OCI-LY7 (cell line): ENCODE data around the gene EPX. TPM values are rescaled to one million over a fixed set of nuclear protein-coding genes. Genes with fewer than 3 reads are reported as not detected.

Experiments used
- BruUV-seq: library from RNA; stranded (reverse); fragments of 400-500 nt; replicated peaks from 2 replicates; lab custom pipeline; 2021; lab: Mats Ljungman, UMichigan
- CTCF ChIA-PET: fragments of 300-600 bp; sonication (Branson Sonifier 250); formaldehyde crosslinking; loops from one replicate; lab custom pipeline; 2022; ENCODE audit warnings: antibody characterized with exemption; ENCODE audit not compliant: unreplicated experiment; lab: Charles Lee
- POLR2A ChIA-PET: fragments of 300-600 bp; sonication (Branson Sonifier 250); formaldehyde crosslinking; loops from one replicate; lab custom pipeline; 2022; ENCODE audit warnings: antibody characterized with exemption; lab: Charles Lee
- DNase-seq: peaks from one replicate; pipeline ENCODE4 v3.0.0-alpha.2; 2015; ENCODE audit warnings: low spot score
- H2AFZ ChIP-seq: fragments of 200-600 bp; sonication (generic), shearing (Covaris generic); 2 replicates; pipeline ENCODE4 v1.6.1; 2014; ENCODE audit warnings: mild to moderate bottlenecking, antibody characterized with exemption, low read length, moderate library complexity
- H3K27ac ChIP-seq: fragments of 200-600 bp; sonication (generic); 2 replicates; pipeline ENCODE4 v1.5.1; 2014; ENCODE audit warnings: mixed run types, low read depth, mild to moderate bottlenecking, moderate library complexity, low read length, inconsistent platforms; ENCODE audit not compliant: poor library complexity, severe bottlenecking
- H3K36me3 ChIP-seq: fragments of 200-600 bp; sonication (generic); 2 replicates; pipeline ENCODE4 v1.6.1; 2014; ENCODE audit warnings: mild to moderate bottlenecking, antibody characterized with exemption, low read length, moderate library complexity, mixed read lengths; ENCODE audit not compliant: insufficient read depth
- H3K4me1 ChIP-seq: fragments of 200-600 bp; sonication (generic); 2 replicates; pipeline ENCODE4 v1.5.1; 2014; ENCODE audit warnings: mild to moderate bottlenecking, low read length; ENCODE audit not compliant: insufficient read depth, poor library complexity, severe bottlenecking
- H3K4me2 ChIP-seq: fragments of 200-600 bp; sonication (generic); 2 replicates; pipeline ENCODE4 v1.6.1; 2014; ENCODE audit warnings: mild to moderate bottlenecking, low read length
- H3K4me3 ChIP-seq: fragments of 200-600 bp; sonication (generic); 2 replicates; pipeline ENCODE4 v1.5.1; 2014; ENCODE audit warnings: mild to moderate bottlenecking, low read depth, low read length; ENCODE audit not compliant: poor library complexity, severe bottlenecking
- H3K79me2 ChIP-seq: fragments of 200-600 bp; sonication (generic); 2 replicates; pipeline ENCODE4 v1.6.1; 2016; ENCODE audit warnings: low read depth, mild to moderate bottlenecking, low read length, moderate library complexity, mixed read lengths; ENCODE audit not compliant: insufficient read depth
- H3K9me2 ChIP-seq: fragments of 200-600 bp; sonication (generic); 2 replicates; pipeline ENCODE4 v1.6.1; 2016; ENCODE audit warnings: mild to moderate bottlenecking, low read length, mixed read lengths; ENCODE audit not compliant: insufficient read depth
- H3K9me3 ChIP-seq: fragments of 200-600 bp; sonication (generic); 2 replicates; pipeline ENCODE4 v1.6.1; 2014; ENCODE audit warnings: mild to moderate bottlenecking, mixed run types, low read length, mixed read lengths
- H4K20me1 ChIP-seq: fragments of 200-600 bp; sonication (generic); 2 replicates; pipeline ENCODE4 v1.6.1; 2014; ENCODE audit warnings: mild to moderate bottlenecking, antibody characterized with exemption, low read length, moderate library complexity, mixed read lengths; ENCODE audit not compliant: insufficient read depth
- EZH2phosphoT487 ChIP-seq: fragments of 200-600 bp; sonication (generic); IDR thresholded peaks from 2 replicates; pipeline ENCODE4 v1.6.1; 2018; ENCODE audit warnings: low read depth, borderline replicate concordance, mild to moderate bottlenecking, mixed run types, antibody characterized with exemption, low read length, moderate library complexity, mixed read lengths
- intact Hi-C: fragments of 100-400 bp; cut with micrococcal nuclease; formaldehyde crosslinking; loops from one replicate; pipeline ENCODE4 v1.10.0; 2022; ENCODE audit not compliant: unreplicated experiment
- total RNA-seq, 2 experiments: library from RNA; depleted of rRNA in 1 of 2; stranded (reverse); fragments of >200 nt in 1 of 2; shearing (Covaris generic) in 1 of 2; gene quantifications; 2 replicates each; pipeline ENCODE4 v1.2.3, GENCODE V29; 2014 to 2022
- TF ChIP-seq, protein P1 (sequence below): fragments of 200-600 bp; sonication (generic); conservative IDR thresholded peaks from 2 replicates; pipeline ENCODE4 v1.5.1; 2014; ENCODE audit warnings: mild to moderate bottlenecking, antibody characterized with exemption, low read length, moderate library complexity, mixed read lengths

EPX gene
- total RNA-seq, 2 experiments from 2014 or later: not detected

DNA sequence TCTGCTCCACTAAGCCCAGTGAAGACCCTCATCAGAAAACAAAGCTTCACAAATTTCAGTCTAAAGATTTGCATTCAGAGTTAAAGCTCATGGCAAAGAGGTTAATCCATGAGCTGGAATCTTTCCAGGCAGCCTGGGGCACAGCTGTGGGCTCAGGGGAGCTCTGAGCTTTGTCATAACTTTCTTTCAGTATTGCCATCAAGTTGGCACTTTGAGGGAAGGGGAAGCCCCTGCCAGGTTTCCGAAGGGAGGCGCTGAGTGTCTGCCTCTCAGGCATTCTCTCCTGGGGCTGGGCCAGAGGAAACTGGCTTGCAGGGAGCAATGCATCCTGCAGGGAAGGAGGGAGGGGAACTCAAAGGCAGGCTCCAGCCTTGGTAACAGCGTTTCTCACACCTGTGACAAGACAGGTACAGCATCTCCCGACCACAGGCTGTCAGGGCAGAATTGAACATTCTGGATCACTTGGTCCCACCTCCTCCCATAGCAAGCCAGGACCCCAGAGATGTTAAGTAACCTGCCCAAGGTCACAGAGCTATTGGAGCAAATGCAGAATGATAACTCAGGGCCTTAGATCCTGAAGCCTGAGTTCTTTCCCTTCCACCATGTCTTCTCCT, 49.8 kb downstream of the EPX start:
- Histone ChIP-seq H3K9me3 (no peaks in the 10 kb centered on the region), H3K36me3 (no peaks in the 10 kb centered on the region), H3K4me1 (no peaks in the 10 kb centered on the region), H3K9me2 (no peaks in the 10 kb centered on the region), H3K79me2 (no peaks in the 10 kb centered on the region), H4K20me1 (no peaks in the 10 kb centered on the region), H2AFZ (no peak overlapping the region), H3K27ac (no peak overlapping the region), H3K4me2 (no peak overlapping the region), H3K4me3 (no peak overlapping the region)
- no peak for DNase-seq
- CTCF ChIA-PET: no interaction called here
- POLR2A ChIA-PET: interaction anchor here (0.6 kb wide), 1 partner anchor 1013 kb away, joined by 3 read pairs; no protein-coding TSS in a partner anchor
- TF ChIP-seq EZH2phosphoT487: no peak
- TF ChIP-seq, protein P1, sequence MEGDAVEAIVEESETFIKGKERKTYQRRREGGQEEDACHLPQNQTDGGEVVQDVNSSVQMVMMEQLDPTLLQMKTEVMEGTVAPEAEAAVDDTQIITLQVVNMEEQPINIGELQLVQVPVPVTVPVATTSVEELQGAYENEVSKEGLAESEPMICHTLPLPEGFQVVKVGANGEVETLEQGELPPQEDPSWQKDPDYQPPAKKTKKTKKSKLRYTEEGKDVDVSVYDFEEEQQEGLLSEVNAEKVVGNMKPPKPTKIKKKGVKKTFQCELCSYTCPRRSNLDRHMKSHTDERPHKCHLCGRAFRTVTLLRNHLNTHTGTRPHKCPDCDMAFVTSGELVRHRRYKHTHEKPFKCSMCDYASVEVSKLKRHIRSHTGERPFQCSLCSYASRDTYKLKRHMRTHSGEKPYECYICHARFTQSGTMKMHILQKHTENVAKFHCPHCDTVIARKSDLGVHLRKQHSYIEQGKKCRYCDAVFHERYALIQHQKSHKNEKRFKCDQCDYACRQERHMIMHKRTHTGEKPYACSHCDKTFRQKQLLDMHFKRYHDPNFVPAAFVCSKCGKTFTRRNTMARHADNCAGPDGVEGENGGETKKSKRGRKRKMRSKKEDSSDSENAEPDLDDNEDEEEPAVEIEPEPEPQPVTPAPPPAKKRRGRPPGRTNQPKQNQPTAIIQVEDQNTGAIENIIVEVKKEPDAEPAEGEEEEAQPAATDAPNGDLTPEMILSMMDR: no peak
- no TSS peak for BruUV-seq
- intact Hi-C loops: no loop called here

DNA sequence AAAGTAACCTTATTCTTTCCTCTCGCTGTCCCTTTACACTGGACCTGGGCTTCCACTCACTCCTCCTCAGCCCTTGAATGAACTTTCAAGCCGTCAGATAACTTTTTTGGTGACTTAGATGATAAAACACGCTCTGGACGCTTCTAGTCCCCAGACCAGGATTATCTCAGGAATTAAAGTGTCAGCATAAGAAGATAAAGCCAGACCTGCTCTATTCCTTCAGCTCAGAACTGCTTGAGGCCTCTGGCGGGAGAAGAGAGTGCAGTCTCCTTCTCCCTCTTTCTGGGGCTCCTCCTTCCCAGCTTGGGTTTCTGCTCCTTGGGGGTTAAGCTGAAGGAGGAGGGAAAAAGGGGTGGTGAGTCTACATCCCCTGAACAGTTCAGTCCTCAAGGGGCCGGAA, 52.4 kb downstream of the EPX start:
- no peak for DNase-seq
- H3K36me3 ChIP-seq: no peaks in the 10 kb centered on the region
- no peak overlapping the region for H3K4me3 ChIP-seq
- intact Hi-C loops: no loop called here
- no peak overlapping the region for H3K4me2 ChIP-seq
- BruUV-seq: no TSS peak
- ChIA-PET CTCF (no interaction called here), POLR2A (no interaction called here)
- no peaks in the 10 kb centered on the region for H3K79me2 ChIP-seq
- TF ChIP-seq EZH2phosphoT487: no peak
- TF ChIP-seq, protein P1: no peak
- no peak overlapping the region for H3K27ac ChIP-seq
- no peaks in the 10 kb centered on the region for H3K9me3 ChIP-seq
- H3K9me2 ChIP-seq: no peaks in the 10 kb centered on the region
- H4K20me1 ChIP-seq: no peaks in the 10 kb centered on the region
- no peaks in the 10 kb centered on the region for H3K4me1 ChIP-seq
- H2AFZ ChIP-seq: no peak overlapping the region

DNA sequence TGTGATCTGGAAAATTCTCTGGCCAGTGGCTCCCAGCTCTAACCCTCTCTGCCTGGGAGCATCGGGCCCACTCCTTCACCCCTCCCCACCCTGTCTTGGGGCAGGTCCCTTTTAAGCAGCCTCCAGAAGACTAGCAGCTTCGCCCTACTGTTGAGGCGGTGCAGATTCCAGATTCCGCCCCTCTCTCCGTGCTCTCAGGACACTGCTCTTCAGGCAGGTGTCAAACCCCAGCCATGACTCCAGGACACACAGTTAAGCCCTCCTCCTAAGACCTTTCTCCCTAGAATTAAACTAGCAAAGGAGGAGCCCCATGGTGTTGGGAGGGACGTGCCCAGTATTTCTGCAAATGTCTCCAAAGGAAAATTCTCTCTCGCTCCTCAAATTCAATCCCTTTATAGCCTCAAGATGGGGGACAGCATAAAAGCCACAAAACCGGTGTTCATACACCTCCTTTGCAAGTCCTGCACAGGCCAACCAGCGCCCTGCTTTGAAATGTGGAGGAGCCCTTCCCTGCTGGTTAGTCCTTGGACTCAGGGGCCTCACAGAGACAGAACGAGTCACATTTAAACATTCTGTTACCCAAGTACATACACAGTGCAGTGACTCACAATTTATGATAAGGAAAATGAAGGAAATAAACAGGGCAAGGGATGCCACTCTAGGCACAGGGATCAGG, 53.0 kb downstream of the EPX start:
- no peak overlapping the region for H2AFZ ChIP-seq
- H3K4me2 ChIP-seq: no peak overlapping the region
- intact Hi-C loops: no loop called here
- DNase-seq: no peak
- no TSS peak for BruUV-seq
- no peaks in the 10 kb centered on the region for H3K9me3 ChIP-seq
- no peak for TF ChIP-seq EZH2phosphoT487
- TF ChIP-seq, protein P1: no peak
- H4K20me1 ChIP-seq: no peaks in the 10 kb centered on the region
- H3K4me1 ChIP-seq: no peaks in the 10 kb centered on the region
- ChIA-PET CTCF (no interaction called here), POLR2A (interaction anchor here (0.5 kb wide), 1 partner anchor 656 kb away, joined by 4 read pairs; no protein-coding TSS in a partner anchor)
- H3K9me2 ChIP-seq: no peaks in the 10 kb centered on the region
- H3K36me3 ChIP-seq: no peaks in the 10 kb centered on the region
- H3K27ac ChIP-seq: no peak overlapping the region
- no peak overlapping the region for H3K4me3 ChIP-seq
- H3K79me2 ChIP-seq: no peaks in the 10 kb centered on the region
